Measurements from ENCODE around the gene TESK1.
"Not testable (repeated sequence)": the region's sequence is repeated elsewhere in the genome, so short reads cannot be mapped to it uniquely, and the experiment has no call there.

TESK1 gene

DNA sequence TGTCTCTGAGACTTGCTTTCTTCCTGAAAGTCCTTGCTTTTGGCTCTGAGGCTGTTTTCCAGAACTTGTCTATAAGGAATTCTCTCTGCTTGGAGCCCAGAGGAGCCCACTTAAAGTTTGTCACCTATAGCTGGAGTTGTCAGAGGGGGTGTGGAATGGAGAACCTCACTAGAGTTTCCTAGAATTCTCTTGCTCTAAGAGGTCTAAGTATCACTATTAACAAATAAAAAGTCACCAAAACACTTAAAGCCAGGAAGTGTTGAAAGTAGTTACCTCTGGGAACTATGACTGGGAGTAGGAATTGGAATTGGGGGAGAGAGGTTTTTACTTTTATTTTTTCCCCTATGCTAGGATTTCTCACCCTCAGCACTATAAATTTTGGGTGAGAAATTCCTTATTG is 30.7 kb downstream of the TESK1 start:
- H3K4me3 ChIP-seq, result no peak overlapping the region
- H3K27ac ChIP-seq, result no peak overlapping the region
- no peak for DNase-seq (ENCODE audit: low spot score)
- TF ChIP-seq, protein P1, sequence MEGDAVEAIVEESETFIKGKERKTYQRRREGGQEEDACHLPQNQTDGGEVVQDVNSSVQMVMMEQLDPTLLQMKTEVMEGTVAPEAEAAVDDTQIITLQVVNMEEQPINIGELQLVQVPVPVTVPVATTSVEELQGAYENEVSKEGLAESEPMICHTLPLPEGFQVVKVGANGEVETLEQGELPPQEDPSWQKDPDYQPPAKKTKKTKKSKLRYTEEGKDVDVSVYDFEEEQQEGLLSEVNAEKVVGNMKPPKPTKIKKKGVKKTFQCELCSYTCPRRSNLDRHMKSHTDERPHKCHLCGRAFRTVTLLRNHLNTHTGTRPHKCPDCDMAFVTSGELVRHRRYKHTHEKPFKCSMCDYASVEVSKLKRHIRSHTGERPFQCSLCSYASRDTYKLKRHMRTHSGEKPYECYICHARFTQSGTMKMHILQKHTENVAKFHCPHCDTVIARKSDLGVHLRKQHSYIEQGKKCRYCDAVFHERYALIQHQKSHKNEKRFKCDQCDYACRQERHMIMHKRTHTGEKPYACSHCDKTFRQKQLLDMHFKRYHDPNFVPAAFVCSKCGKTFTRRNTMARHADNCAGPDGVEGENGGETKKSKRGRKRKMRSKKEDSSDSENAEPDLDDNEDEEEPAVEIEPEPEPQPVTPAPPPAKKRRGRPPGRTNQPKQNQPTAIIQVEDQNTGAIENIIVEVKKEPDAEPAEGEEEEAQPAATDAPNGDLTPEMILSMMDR (IDR thresholded peaks at IDR 0.05), result no peak

DNA sequence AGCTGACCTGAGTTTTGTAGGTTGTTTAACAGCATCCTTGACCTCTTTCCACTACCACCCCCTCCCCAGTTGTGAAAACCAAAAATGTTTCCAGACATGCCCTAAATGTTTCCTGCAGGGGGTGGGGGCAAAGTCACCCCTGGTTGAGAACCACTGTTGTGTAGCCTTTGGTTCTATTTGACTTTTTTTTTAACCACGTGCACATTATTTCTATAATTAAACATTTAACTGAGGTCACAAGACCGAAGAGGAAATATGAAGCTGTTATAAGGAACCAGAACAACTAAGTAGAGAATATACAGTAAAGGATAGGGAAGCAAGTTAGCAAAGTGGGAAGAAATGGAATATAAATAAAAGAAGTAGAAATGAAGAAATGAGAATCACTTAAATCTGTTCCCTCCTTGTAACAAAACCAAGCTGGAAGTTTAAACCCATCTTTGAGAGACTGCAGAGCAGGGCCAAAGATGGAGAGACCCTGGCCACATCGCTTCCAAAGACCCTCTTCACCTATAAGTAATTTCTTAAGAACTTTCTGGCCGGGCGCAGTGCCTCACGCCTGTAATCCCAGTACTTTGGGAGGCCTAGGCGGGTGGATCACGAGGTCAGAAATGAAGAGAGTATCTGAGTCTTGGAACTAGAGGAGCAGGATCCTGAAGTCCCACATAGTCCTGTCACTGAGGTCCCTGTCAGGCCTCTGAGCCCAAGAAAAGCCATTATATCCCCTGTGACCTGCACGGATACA is 31.2 kb downstream of the TESK1 start:
- no peak for DNase-seq (ENCODE audit: low spot score)
- peak overlapping the region in 1 of 2 donors; percentile 60 for H3K27ac ChIP-seq
- TF ChIP-seq, protein P1 (IDR thresholded peaks at IDR 0.05), result no peak
- no peak overlapping the region for H3K4me3 ChIP-seq

DNA sequence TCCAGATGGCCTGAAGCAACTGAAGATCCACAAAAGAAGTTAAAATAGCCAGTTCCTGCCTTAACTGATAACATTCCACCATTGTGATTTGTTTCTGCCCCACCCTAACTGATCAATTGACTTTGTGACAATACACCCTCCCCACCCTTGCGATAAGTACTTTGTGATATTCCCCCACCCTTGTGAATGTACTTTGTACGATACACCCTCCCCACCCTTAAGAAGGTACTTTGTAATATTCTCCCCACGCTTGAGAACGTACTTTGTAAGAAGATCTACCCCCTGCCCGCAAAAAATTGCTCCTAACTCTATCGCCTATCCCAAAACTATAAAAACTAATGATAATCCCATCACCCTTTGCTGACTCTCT is 31.8 kb downstream of the TESK1 start:
- peak overlapping the region in 1 of 2 donors; percentile 60 for H3K27ac ChIP-seq
- not testable (repeated sequence) for DNase-seq (ENCODE audit: low spot score)

DNA sequence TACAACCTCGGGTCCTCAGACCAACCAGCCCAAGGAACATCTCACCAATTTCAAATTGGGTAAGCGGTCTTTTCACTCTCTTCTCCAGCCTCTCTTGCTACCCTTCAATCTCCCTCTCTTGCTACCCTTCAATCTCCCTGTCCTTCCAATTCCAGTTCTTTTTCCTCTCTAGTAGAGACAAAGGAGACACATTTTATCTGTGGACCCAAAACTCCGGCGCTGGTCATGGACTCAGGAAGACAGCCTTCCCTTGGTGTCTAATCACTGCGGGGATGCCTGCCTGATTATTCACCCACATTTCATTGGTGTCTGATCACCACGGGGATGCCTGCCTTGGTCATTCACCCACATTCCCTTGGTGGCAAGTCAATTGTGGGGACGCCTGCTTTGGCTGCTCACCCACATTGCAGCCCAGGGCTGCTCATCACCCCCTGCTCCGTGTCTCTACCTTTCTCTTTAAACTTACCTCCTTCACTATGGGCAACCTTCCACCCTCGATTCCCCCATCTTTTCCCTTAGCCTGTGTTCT is 32.4 kb downstream of the TESK1 start:
- H3K4me3 ChIP-seq; DNase-seq (ENCODE audit: low spot score): not testable (repeated sequence)

More for the DNA sequence above, 31.8 kb downstream of the TESK1 start:
- H3K4me3 ChIP-seq, result not testable (repeated sequence)

DNA sequence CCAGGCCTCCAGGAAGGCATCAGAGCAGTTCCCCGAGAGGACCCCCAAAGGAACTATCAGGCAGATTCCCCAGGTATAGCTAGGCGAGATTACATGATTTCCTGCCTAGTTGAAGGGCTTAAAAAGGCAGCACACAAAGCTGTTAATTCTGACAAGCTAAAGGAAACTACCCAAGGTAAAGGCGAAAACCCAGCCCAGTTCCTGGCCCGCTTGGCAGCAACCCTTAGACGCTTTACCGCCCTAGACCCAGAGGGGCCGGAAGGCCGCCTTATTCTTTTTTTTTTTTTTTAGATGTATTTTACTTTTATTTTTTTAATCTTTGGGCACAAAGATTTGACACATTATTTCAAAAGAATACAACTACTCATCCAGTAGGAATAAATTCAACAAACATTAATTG is 33.7 kb downstream of the TESK1 start:
- not testable (repeated sequence) for DNase-seq (ENCODE audit: low spot score); H3K4me3 ChIP-seq; H3K27ac ChIP-seq

More for the DNA sequence above, 32.4 kb downstream of the TESK1 start:
- not testable (repeated sequence) for H3K27ac ChIP-seq

DNA sequence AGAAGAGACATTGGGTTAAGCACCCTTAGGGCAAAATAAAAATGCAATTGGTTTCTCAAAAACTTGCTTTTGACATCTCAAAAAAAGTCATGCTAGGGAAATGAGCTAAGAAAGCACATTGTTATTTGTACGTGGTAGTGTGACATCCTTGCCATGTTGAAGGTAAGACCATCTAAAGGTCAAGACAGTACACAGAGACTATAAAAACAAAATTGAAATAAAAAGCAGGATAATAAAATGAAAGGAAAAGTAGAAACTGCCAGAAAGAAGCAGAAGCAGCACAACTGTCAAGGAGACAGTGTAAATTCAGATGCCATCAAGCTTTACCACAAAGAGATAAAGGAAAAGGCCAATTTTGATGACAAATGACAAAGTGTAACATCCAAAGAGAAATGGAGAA is 34.2 kb downstream of the TESK1 start:
- H3K27ac ChIP-seq, result not testable (repeated sequence)

DNA sequence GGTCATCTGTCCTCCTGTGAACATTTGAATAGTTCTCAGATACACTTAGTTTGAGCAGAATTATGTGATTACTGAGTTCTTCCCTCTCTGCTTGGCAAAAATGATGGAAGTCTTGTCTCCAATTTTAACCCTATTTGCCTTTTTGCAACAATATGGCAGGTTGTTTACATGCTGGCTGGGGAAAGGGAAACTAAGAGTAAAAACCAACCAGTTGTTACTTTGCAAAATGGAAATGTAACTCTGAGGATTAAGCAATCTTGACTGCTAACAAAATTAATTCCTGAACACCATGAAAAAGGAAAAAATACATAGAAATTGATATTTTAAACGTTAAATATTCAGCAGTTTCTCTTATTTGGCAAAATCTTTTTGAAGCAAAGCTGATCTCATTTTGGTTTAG is 34.6 kb downstream of the TESK1 start:
- H3K27ac ChIP-seq, result no peak overlapping the region
- TF ChIP-seq, protein P1 (IDR thresholded peaks at IDR 0.05), result no peak
- no peak for DNase-seq (ENCODE audit: low spot score)
- no peak overlapping the region for H3K4me3 ChIP-seq

More for the DNA sequence above, 34.2 kb downstream of the TESK1 start:
- H3K4me3 ChIP-seq; DNase-seq (ENCODE audit: low spot score): not testable (repeated sequence)

DNA sequence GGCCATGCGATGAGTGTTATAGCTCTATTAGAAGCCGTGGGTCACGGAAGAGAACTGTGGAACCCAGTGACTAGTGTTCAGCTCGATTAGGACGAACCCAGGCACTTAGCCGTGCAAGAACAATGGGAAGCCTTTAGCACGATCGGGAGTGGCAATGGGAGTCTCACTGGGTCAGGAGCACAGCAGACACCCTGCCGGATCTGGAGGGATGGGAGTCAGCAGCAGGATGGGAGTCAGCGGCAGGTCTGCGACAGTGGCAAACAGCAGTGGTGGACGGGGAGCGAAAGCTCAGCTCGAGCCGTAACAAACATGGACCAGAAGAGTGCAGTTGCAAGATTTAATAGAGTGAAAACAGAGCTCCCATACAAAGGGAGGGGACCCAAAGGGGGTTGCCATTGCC is 35.4 kb downstream of the TESK1 start:
- not testable (repeated sequence) for H3K4me3 ChIP-seq; DNase-seq (ENCODE audit: low spot score); H3K27ac ChIP-seq

DNA sequence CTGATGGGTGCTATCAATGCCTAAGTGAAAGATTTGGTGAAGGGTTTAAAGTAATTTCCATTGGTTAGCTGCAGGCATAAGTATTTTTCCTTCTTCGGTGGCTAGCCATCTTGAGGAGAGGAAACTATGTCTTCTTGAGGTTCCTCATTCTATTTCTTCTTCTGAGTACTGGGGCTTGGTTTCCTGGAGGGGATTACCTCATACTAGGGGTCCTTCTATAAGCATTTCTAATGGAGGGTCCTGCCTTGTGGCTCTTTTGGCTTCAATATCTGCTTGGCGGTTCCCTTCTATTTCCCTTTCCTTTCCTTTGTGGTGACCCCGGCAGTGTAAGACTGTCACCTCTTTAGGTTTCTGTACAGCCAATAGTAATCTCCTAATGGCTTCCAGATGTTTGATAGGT is 36.4 kb downstream of the TESK1 start:
- H3K4me3 ChIP-seq; DNase-seq (ENCODE audit: low spot score); H3K27ac ChIP-seq: not testable (repeated sequence)

DNA sequence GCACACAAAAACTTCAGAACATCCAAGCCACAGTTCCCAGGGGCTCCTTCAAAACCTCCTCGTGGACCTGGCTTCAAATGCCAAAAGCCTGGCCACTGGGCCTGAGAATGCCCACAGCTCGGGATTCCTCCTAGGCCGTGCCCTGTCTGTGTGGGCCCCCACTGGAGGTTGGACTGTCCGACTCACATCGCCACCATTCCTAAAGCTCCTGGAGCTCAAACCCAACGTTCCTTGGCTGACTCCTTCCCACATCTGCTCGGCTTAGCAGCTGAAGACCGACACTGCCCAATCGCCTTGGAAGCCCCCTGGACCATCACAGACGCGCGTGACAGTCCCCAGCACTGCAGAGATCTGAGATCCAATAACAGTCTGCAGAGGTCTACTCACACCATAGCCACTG is 38.0 kb downstream of the TESK1 start:
- no peak overlapping the region for H3K4me3 ChIP-seq
- DNase-seq (ENCODE audit: low spot score), result no peak
- TF ChIP-seq, protein P1 (IDR thresholded peaks at IDR 0.05), result no peak
- no peak overlapping the region for H3K27ac ChIP-seq

DNA sequence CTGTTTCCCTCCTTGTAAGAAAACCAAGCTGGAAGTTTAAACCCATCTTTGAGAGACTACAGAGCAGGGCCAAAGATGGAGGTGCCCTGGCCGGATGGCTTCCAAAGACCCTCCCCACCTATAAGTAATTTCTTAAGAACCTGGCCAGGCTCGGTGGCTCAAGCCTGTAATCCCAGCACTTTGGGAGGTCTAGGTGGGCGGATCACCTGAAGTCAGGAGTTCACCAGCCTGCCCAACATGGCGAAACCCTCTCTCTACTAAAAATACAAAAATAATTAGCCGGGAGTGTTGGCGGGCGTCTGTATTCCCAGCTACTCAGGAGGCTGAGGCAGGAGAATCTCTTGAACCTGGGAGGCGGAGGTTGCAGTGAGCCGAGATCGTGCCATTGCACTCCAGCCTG is 40.7 kb downstream of the TESK1 start:
- H3K27ac ChIP-seq, result peak overlapping the region in 1 of 2 donors; percentile 83

More for the DNA sequence above, 40.7 kb downstream of the TESK1 start:
- H3K4me3 ChIP-seq, result peak overlapping the region; percentile 84
- not testable (repeated sequence) for DNase-seq (ENCODE audit: low spot score)
